K562 (cell line): ENCODE data around the gene PIP4K2A. TPM values are rescaled to one million over a fixed set of nuclear protein-coding genes. Genes with fewer than 3 reads are reported as not detected.
A peak's percentile ranks its signal among the peaks of the same experiment; 100 is the strongest.

ENCODE experiments used
- ELF1 ChIP-seq: fragments of 200-800 bp; sonication (Bioruptor generic); IDR thresholded peaks from 2 replicates; pipeline ENCODE4 v1.6.1; 2016; ENCODE audit warnings: missing genetic modification characterization, missing compliant biosample characterization
- NR2C2 ChIP-seq, 2 experiments: fragments of 200-800 bp in 1 of 2; sonication (Bioruptor generic) in 1 of 2; sonication (generic) in 1 of 2; formaldehyde crosslinking in 1 of 2; IDR thresholded peaks; 2 replicates each; pipeline versions ENCODE4 v1.6.1 to v1.8.0; 2016 to 2022; ENCODE audit warnings: mild to moderate bottlenecking in 1 of 2, missing compliant biosample characterization in 1 of 2, missing genetic modification characterization in 1 of 2, missing genetic modification reagents in 1 of 2
- SMARCE1 ChIP-seq: fragments of 450-650 bp; IDR thresholded peaks from 2 replicates; pipeline ENCODE4 v1.7.1; 2016; ENCODE audit warnings: mild to moderate bottlenecking
- ZNF766 ChIP-seq: fragments of 200-800 bp; sonication (Bioruptor generic); conservative IDR thresholded peaks from 2 replicates; pipeline ENCODE4 v1.6.1; 2016; ENCODE audit warnings: missing genetic modification characterization, missing compliant biosample characterization
- polyA plus RNA-seq, 8 experiments: library from polyadenylated mRNA; depleted of rRNA in 4 of 8; stranded (reverse) in 5 of 8; unstranded in 3 of 8; fragments of >200 nt; fragmentation: Nextera tagmentation in 2 of 8; fragmentation: Illumina TruSeq in 1 of 8; extraction: Ambion mirVana in 2 of 8; extraction: Trizol in 1 of 8; gene quantifications; 2 replicates each; pipeline versions ENCODE4 v1.2.1 to v1.2.3, GENCODE V29; 2011 to 2014; ENCODE audit warnings: inconsistent platforms in 1 of 8, missing spikeins in 1 of 8
- total RNA-seq, 7 experiments: library from RNA; depleted of rRNA in 6 of 7; stranded (reverse); fragments of >200 nt in 6 of 7; fragmentation: Illumina TruSeq in 2 of 7; extraction: Trizol in 2 of 7; gene quantifications; 2 replicates each; pipeline versions ENCODE4 v1.2.1 to v1.2.3, GENCODE V29; 2011 to 2021; ENCODE audit warnings: low replicate concordance in 1 of 7
- TF ChIP-seq, protein P1 (sequence below), 2 experiments: fragments of 450-650 bp in 1 of 2; sonication (generic) in 1 of 2; formaldehyde crosslinking in 1 of 2; IDR thresholded peaks; 2 replicates each; pipeline versions ENCODE4 v1.7.1 to v1.9.0; 2016 to 2022; ENCODE audit warnings: inconsistent platforms in 1 of 2, mild to moderate bottlenecking in 1 of 2, missing genetic modification reagents in 1 of 2
- TF ChIP-seq, protein P2 (sequence below): sonication (generic); formaldehyde crosslinking; IDR thresholded peaks from 2 replicates; pipeline ENCODE4 v1.8.1; 2023; ENCODE audit warnings: mild to moderate bottlenecking, missing genetic modification reagents, moderate library complexity
- TF ChIP-seq, protein P3 (sequence below): sonication (generic); formaldehyde crosslinking; IDR thresholded peaks from 2 replicates; pipeline ENCODE4 v1.8.1; 2022; ENCODE audit warnings: missing genetic modification reagents
- TF ChIP-seq, protein P4 (sequence below): IDR thresholded peaks from 2 replicates; pipeline ENCODE4 v1.6.1; 2011; ENCODE audit warnings: borderline replicate concordance, low read depth, mild to moderate bottlenecking, moderate library complexity, low read length; ENCODE audit not compliant: insufficient read depth, poor library complexity, severe bottlenecking
- TF ChIP-seq, protein P5 (sequence below): fragments of 450-650 bp; formaldehyde crosslinking; IDR thresholded peaks from 2 replicates; pipeline ENCODE4 v1.4.0; 2022; ENCODE audit warnings: missing genetic modification characterization

The PIP4K2A gene
- total and polyA plus RNA-seq, 9 of the 15 experiments (the other 6 are each of a cell fraction or from before 2014, with no cell fraction given) = 35.6 to 117 (median 71.9) TPM

DNA sequence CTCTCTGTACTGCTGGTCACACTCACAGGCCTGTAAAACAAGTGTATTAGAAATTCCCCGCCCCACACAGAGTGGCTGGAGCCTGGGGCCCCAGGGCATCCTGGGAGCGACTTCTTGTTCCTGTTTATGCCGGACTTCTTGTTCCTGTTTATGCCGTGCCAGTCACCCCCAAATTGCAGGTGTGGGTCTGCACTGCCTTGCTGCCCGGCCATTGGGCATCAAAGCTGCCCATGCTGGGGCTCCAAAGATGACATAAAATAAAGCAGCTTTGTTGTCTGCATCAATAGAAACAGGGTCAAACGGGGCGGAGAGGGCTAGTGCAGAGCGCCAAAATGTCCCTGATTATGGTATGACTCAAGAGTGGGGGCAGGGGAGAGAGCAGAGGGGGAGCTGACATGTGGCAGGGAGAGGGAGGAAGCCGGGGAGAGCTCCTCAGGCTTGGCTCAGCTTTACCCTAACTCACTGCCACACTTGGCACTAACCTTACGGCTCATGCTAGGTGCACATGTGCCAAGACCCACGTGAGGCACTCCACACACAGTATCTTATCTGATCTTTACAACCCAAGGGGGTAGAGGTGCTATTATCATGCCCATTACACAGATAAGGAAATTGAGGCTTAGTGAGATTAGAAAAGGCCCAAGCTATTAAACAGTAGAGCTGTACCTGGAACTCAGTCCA, 98.4 kb downstream of the PIP4K2A start (continued):
- TF ChIP-seq, protein P1, sequence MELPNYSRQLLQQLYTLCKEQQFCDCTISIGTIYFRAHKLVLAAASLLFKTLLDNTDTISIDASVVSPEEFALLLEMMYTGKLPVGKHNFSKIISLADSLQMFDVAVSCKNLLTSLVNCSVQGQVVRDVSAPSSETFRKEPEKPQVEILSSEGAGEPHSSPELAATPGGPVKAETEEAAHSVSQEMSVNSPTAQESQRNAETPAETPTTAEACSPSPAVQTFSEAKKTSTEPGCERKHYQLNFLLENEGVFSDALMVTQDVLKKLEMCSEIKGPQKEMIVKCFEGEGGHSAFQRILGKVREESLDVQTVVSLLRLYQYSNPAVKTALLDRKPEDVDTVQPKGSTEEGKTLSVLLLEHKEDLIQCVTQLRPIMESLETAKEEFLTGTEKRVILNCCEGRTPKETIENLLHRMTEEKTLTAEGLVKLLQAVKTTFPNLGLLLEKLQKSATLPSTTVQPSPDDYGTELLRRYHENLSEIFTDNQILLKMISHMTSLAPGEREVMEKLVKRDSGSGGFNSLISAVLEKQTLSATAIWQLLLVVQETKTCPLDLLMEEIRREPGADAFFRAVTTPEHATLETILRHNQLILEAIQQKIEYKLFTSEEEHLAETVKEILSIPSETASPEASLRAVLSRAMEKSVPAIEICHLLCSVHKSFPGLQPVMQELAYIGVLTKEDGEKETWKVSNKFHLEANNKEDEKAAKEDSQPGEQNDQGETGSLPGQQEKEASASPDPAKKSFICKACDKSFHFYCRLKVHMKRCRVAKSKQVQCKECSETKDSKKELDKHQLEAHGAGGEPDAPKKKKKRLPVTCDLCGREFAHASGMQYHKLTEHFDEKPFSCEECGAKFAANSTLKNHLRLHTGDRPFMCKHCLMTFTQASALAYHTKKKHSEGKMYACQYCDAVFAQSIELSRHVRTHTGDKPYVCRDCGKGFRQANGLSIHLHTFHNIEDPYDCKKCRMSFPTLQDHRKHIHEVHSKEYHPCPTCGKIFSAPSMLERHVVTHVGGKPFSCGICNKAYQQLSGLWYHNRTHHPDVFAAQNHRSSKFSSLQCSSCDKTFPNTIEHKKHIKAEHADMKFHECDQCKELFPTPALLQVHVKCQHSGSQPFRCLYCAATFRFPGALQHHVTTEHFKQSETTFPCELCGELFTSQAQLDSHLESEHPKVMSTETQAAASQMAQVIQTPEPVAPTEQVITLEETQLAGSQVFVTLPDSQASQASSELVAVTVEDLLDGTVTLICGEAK (IDR thresholded peaks at IDR 0.05) = 0 out of 2 replicates have a peak, but pooled peaks have one; percentile 36
- TF ChIP-seq, protein P1 (CRISPR knock-in tag; IDR thresholded peaks at IDR 0.05) = no peak
- TF ChIP-seq SMARCE1 = peak; percentile 84; the same call in 1 of the 2 replicates
- peak; percentile 28; the same call in 1 of the 2 replicates for TF ChIP-seq ZNF766 (CRISPR knock-in tag)
- TF ChIP-seq, protein P2, sequence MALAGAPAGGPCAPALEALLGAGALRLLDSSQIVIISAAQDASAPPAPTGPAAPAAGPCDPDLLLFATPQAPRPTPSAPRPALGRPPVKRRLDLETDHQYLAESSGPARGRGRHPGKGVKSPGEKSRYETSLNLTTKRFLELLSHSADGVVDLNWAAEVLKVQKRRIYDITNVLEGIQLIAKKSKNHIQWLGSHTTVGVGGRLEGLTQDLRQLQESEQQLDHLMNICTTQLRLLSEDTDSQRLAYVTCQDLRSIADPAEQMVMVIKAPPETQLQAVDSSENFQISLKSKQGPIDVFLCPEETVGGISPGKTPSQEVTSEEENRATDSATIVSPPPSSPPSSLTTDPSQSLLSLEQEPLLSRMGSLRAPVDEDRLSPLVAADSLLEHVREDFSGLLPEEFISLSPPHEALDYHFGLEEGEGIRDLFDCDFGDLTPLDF = 0 out of 2 replicates have a peak, but pooled peaks have one; percentile 37
- TF ChIP-seq, protein P3, sequence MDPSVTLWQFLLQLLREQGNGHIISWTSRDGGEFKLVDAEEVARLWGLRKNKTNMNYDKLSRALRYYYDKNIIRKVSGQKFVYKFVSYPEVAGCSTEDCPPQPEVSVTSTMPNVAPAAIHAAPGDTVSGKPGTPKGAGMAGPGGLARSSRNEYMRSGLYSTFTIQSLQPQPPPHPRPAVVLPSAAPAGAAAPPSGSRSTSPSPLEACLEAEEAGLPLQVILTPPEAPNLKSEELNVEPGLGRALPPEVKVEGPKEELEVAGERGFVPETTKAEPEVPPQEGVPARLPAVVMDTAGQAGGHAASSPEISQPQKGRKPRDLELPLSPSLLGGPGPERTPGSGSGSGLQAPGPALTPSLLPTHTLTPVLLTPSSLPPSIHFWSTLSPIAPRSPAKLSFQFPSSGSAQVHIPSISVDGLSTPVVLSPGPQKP (CRISPR knock-in tag) = no peak
- TF ChIP-seq ELF1 = peak; percentile 83
- TF ChIP-seq, protein P4, sequence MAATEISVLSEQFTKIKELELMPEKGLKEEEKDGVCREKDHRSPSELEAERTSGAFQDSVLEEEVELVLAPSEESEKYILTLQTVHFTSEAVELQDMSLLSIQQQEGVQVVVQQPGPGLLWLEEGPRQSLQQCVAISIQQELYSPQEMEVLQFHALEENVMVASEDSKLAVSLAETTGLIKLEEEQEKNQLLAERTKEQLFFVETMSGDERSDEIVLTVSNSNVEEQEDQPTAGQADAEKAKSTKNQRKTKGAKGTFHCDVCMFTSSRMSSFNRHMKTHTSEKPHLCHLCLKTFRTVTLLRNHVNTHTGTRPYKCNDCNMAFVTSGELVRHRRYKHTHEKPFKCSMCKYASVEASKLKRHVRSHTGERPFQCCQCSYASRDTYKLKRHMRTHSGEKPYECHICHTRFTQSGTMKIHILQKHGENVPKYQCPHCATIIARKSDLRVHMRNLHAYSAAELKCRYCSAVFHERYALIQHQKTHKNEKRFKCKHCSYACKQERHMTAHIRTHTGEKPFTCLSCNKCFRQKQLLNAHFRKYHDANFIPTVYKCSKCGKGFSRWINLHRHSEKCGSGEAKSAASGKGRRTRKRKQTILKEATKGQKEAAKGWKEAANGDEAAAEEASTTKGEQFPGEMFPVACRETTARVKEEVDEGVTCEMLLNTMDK = no peak
- TF ChIP-seq, protein P5, sequence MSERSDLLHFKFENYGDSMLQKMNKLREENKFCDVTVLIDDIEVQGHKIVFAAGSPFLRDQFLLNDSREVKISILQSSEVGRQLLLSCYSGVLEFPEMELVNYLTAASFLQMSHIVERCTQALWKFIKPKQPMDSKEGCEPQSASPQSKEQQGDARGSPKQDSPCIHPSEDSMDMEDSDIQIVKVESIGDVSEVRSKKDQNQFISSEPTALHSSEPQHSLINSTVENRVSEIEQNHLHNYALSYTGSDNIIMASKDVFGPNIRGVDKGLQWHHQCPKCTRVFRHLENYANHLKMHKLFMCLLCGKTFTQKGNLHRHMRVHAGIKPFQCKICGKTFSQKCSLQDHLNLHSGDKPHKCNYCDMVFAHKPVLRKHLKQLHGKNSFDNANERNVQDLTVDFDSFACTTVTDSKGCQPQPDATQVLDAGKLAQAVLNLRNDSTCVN = no peak
- TF ChIP-seq NR2C2 (CRISPR knock-in tag; IDR thresholded peaks at IDR 0.05) = 0 out of 2 replicates have a peak, but pooled peaks have one; percentile 57
- TF ChIP-seq NR2C2 (tag; IDR thresholded peaks at IDR 0.05) = peak; percentile 58
